IMR-90 (cell line): ENCODE data around the gene MYL10. TPM values are rescaled to one million over a fixed set of nuclear protein-coding genes. Genes with fewer than 3 reads are reported as not detected.

Source experiments
- ATAC-seq: fragments of 200-7000 bp; cut with Tn5 transposase; 2 replicates; pipeline ENCODE4 v1.9.1; 2020; ENCODE audit warnings: low read depth, mild to moderate bottlenecking, moderate library complexity
- BruUV-seq: library from RNA; stranded (reverse); fragments of 400-500 nt; replicated peaks from 2 replicates; lab custom pipeline; 2021; lab: Mats Ljungman, UMichigan
- CTCF ChIA-PET: fragments of 300-600 bp; formaldehyde crosslinking; extraction: SDS; loops from one replicate; lab custom pipeline; 2021; ENCODE audit warnings: antibody characterized with exemption; lab: Yijun Ruan, JAX
- POLR2A ChIA-PET: fragments of 300-600 bp; sonication (Branson Sonifier 250); formaldehyde crosslinking; loops from one replicate; lab custom pipeline; 2022; ENCODE audit warnings: antibody characterized with exemption; ENCODE audit not compliant: unreplicated experiment; lab: Charles Lee
- DNase-seq: peaks from one replicate; pipeline ENCODE4 v3.0.0; 2013
- H2AFZ ChIP-seq: replicated peaks from 2 replicates; pipeline ENCODE3; 2013; ENCODE audit warnings: low read length, mild to moderate bottlenecking; ENCODE audit not compliant: poor library complexity
- H2AK5ac ChIP-seq: 2 replicates; pipeline ENCODE4 v1.6.1; 2013; ENCODE audit warnings: low read depth, low read length, inconsistent platforms
- H2AK9ac ChIP-seq: replicated peaks from 2 replicates; pipeline ENCODE3; 2013; ENCODE audit warnings: mild to moderate bottlenecking, low read depth, low read length, moderate library complexity; ENCODE audit not compliant: poor library complexity
- H2BK120ac ChIP-seq: 2 replicates; pipeline ENCODE4 v1.6.1; 2013; ENCODE audit warnings: low read depth, low read length, inconsistent platforms
- H2BK15ac ChIP-seq: 3 replicates; pipeline ENCODE4 v1.6.1; 2013; ENCODE audit warnings: low read depth, low read length, inconsistent platforms
- H2BK20ac ChIP-seq: 2 replicates; pipeline ENCODE4 v1.6.1; 2013; ENCODE audit warnings: low read depth, mild to moderate bottlenecking, inconsistent platforms, low read length, moderate library complexity
- H2BK5ac ChIP-seq: 2 replicates; pipeline ENCODE4 v1.6.1; 2013; ENCODE audit warnings: mild to moderate bottlenecking, low read depth, low read length, inconsistent platforms; ENCODE audit not compliant: poor library complexity, severe bottlenecking
- H3K14ac ChIP-seq: replicated peaks from 2 replicates; pipeline ENCODE4 v1.6.1; 2013; ENCODE audit warnings: low read depth, low read length, inconsistent platforms
- H3K18ac ChIP-seq: 2 replicates; pipeline ENCODE4 v1.6.1; 2013; ENCODE audit warnings: low read depth, low read length, control low read depth
- H3K23ac ChIP-seq: 2 replicates; pipeline ENCODE4 v1.6.1; 2013; ENCODE audit warnings: low read depth, low read length, inconsistent platforms
- H3K27ac ChIP-seq: 2 replicates; pipeline ENCODE4 v1.5.1; 2013; ENCODE audit warnings: mild to moderate bottlenecking, control low read depth, low read length; ENCODE audit not compliant: insufficient read depth
- H3K27me3 ChIP-seq: 2 replicates; pipeline ENCODE4 v1.6.1; 2013; ENCODE audit warnings: low read length; ENCODE audit not compliant: control insufficient read depth, insufficient read depth
- H3K36me3 ChIP-seq: 2 replicates; pipeline ENCODE4 v1.6.1; 2013; ENCODE audit warnings: low read length, mixed read lengths; ENCODE audit not compliant: control insufficient read depth, insufficient read depth
- H3K4ac ChIP-seq: 2 replicates; pipeline ENCODE4 v1.6.1; 2013; ENCODE audit warnings: low read depth, low read length, inconsistent platforms
- H3K4me1 ChIP-seq: 2 replicates; pipeline ENCODE4 v1.6.1; 2013; ENCODE audit warnings: low read length, mixed read lengths; ENCODE audit not compliant: control insufficient read depth, insufficient read depth
- H3K4me2 ChIP-seq: 2 replicates; pipeline ENCODE4 v1.6.1; 2013; ENCODE audit warnings: low read depth, mild to moderate bottlenecking, control low read depth, low read length, moderate library complexity
- H3K4me3 ChIP-seq: 2 replicates; pipeline ENCODE4 v1.5.1; 2013; ENCODE audit warnings: low read depth, mild to moderate bottlenecking, control low read depth, low read length, moderate library complexity; ENCODE audit not compliant: insufficient read depth
- H3K56ac ChIP-seq: 2 replicates; pipeline ENCODE4 v1.6.1; 2013; ENCODE audit warnings: low read length, inconsistent platforms; ENCODE audit not compliant: insufficient read depth; ENCODE audit errors: extremely low read depth
- H3K79me1 ChIP-seq, 2 experiments: 2 replicates each; pipeline ENCODE4 v1.6.1; 2013; ENCODE audit warnings: low read length in 2 of 2, inconsistent platforms in 1 of 2, low read depth in 1 of 2
- H3K9ac ChIP-seq: 2 replicates; pipeline ENCODE4 v1.6.1; 2013; ENCODE audit warnings: low read depth, low read length, control low read depth
- H3K9me1 ChIP-seq: 2 replicates; pipeline ENCODE4 v1.6.1; 2013; ENCODE audit warnings: low read length, inconsistent platforms; ENCODE audit not compliant: insufficient read depth
- H3K9me3 ChIP-seq: 2 replicates; pipeline ENCODE4 v1.6.1; 2013; ENCODE audit warnings: low read length; ENCODE audit not compliant: control insufficient read depth, insufficient read depth
- H4K20me1 ChIP-seq: 2 replicates; pipeline ENCODE4 v1.6.1; 2013; ENCODE audit warnings: low read length, inconsistent platforms; ENCODE audit not compliant: insufficient read depth
- H4K5ac ChIP-seq: 2 replicates; pipeline ENCODE4 v1.6.1; 2013; ENCODE audit warnings: mild to moderate bottlenecking, low read depth, low read length, control low read depth
- H4K8ac ChIP-seq, 2 experiments: 2 replicates each; pipeline ENCODE4 v1.6.1; 2013; ENCODE audit warnings: low read depth in 2 of 2, low read length in 2 of 2, control low read depth in 1 of 2, inconsistent platforms in 1 of 2
- H4K91ac ChIP-seq: 2 replicates; pipeline ENCODE4 v1.6.1; 2013; ENCODE audit warnings: low read depth, low read length, inconsistent platforms; ENCODE audit not compliant: insufficient read depth
- CTCF ChIP-seq: conservative IDR thresholded peaks from 2 replicates; pipeline ENCODE4 v1.5.1; 2012; ENCODE audit warnings: mild to moderate bottlenecking, low read depth, low read length, improper control_type of control experiment
- ELK1 ChIP-seq: fragments of 150-350 bp; IDR thresholded peaks from 2 replicates; pipeline ENCODE4 v1.6.1; 2016; ENCODE audit warnings: low read depth, mild to moderate bottlenecking, low read length, moderate library complexity, borderline replicate concordance
- MAFK ChIP-seq: IDR thresholded peaks from 2 replicates; pipeline ENCODE4 v1.6.1; 2012; ENCODE audit warnings: low read depth, low read length, improper control_type of control experiment
- MXI1 ChIP-seq: IDR thresholded peaks from 2 replicates; pipeline ENCODE4 v1.6.1; 2012; ENCODE audit warnings: low read depth, mild to moderate bottlenecking, low read length, moderate library complexity, borderline replicate concordance
- NFE2L2 ChIP-seq: fragments of 150-350 bp; IDR thresholded peaks from 2 replicates; pipeline ENCODE4 v1.6.1; 2016; ENCODE audit warnings: low read depth, mild to moderate bottlenecking, low read length
- RCOR1 ChIP-seq: IDR thresholded peaks from 2 replicates; pipeline ENCODE4 v1.6.1; 2012; ENCODE audit warnings: mild to moderate bottlenecking, low read length, improper control_type of control experiment; ENCODE audit not compliant: insufficient replicate concordance
- WGBS, 2 experiments: methylation state at CpG; one replicate each; pipeline versions ENCODE4 v1.1.5 to v1.1.7; 2013; ENCODE audit warnings: missing lambda C conversion rate in 2 of 2; ENCODE audit not compliant: insufficient read length in 1 of 2; ENCODE audit errors: extremely low coverage in 2 of 2; 5-methylcytosine and 5-hydroxymethylcytosine counted together
- dilution Hi-C: fragments of 300-500 bp; cut with HindIII; formaldehyde crosslinking; loops from one replicate; pipeline ENCODE4 v1.14.3; 2018; ENCODE audit warnings: low sequenced_read_pairs; ENCODE audit not compliant: unreplicated experiment
- in situ Hi-C: fragments of 300-500 bp; cut with MboI; formaldehyde crosslinking; loops from 3 replicates; pipeline ENCODE4 v1.14.3; 2019; ENCODE audit warnings: low sequenced_read_pairs, inconsistent platforms, mixed read lengths
- intact Hi-C: fragments of 100-400 bp; cut with micrococcal nuclease; formaldehyde crosslinking; loops from 2 replicates; pipeline ENCODE4 v1.10.0; 2022
- polyA plus RNA-seq, 3 experiments: library from polyadenylated mRNA; depleted of rRNA; stranded (reverse); fragments of >200 nt; gene quantifications; 2 replicates each; pipeline ENCODE4 v1.2.3, GENCODE V29; 2012; ENCODE audit warnings: low replicate concordance in 1 of 3
- total RNA-seq: library from RNA; depleted of rRNA; stranded (reverse); fragments of >200 nt; gene quantifications from 2 replicates; pipeline ENCODE4 v1.2.3, GENCODE V29; 2012

Gene MYL10
- total and polyA plus RNA-seq, 2 of the 4 experiments (the other 2 are of a cell fraction), result not detected

- H3K9ac ChIP-seq, result no peak overlapping the region
- in situ Hi-C loops, result no loop called here
- no peaks in the 10 kb centered on the region for H3K36me3 ChIP-seq
- no peak overlapping the region for H3K27ac ChIP-seq
- CTCF ChIA-PET, result no interaction called here
- H3K9me1 ChIP-seq, result no peaks in the 10 kb centered on the region
- H4K8ac ChIP-seq, result no peak overlapping the region
- POLR2A ChIA-PET, result no interaction called here
- no peak for TF ChIP-seq MXI1
- TF ChIP-seq RCOR1, result no peak
- no peak for TF ChIP-seq MAFK
- no peak for TF ChIP-seq NFE2L2
- no peak for TF ChIP-seq CTCF
- no peak for TF ChIP-seq ELK1
- no peaks in the 10 kb centered on the region for H3K4me1 ChIP-seq
- no peak overlapping the region for H2BK15ac ChIP-seq
- H3K27me3 ChIP-seq, result peaks cover 24% of the 10 kb centered on the region
- no peak overlapping the region for H3K23ac ChIP-seq
- H4K91ac ChIP-seq, result no peak overlapping the region
- H2BK120ac ChIP-seq, result no peak overlapping the region
- H3K14ac ChIP-seq, result no peak overlapping the region
- H3K4me3 ChIP-seq, result no peak overlapping the region
- H3K4me2 ChIP-seq, result no peak overlapping the region
- WGBS, 2 experiments, result 85% methylated on average over 4 of the region's 6 CpGs; no CpG with 5 or more reads in 1 of the 2 experiments
- H2AK5ac ChIP-seq, result no peak overlapping the region
- H2BK5ac ChIP-seq, result no peak overlapping the region
- no peak overlapping the region for H2AFZ ChIP-seq
- intact Hi-C loops, result no loop called here
- dilution Hi-C loops, result no loop called here
- H3K79me1 ChIP-seq, result no peaks in the 10 kb centered on the region
- ATAC-seq, result no peak
- no peak overlapping the region for H2AK9ac ChIP-seq
- H3K56ac ChIP-seq, result no peak overlapping the region
- H3K9me3 ChIP-seq, result peaks cover 3% of the 10 kb centered on the region
- no peak overlapping the region for H2BK20ac ChIP-seq
- H3K4ac ChIP-seq, result no peak overlapping the region
- no TSS peak for BruUV-seq
- no peak for DNase-seq
- H3K18ac ChIP-seq, result no peak overlapping the region
- no peaks in the 10 kb centered on the region for H4K20me1 ChIP-seq
- no peak overlapping the region for H4K5ac ChIP-seq
Measured at GRCh38 chr7:101593556-101593955, 35.5 kb downstream of the MYL10 start.
